Osteoblast (primary cell): Measurements from ENCODE around the gene PTPRN2. TPM values are rescaled to one million over a fixed set of nuclear protein-coding genes. Genes with fewer than 3 reads are reported as not detected.

Experiments used
- DNase-seq: peaks from one replicate; pipeline ENCODE4 v3.0.0; 2011; ENCODE audit warnings: low spot score, mixed read lengths; ENCODE audit not compliant: insufficient read length; ENCODE audit errors: missing footprints
- H2AFZ ChIP-seq: 2 replicates; pipeline ENCODE4 v1.6.0; 2011; ENCODE audit warnings: mild to moderate bottlenecking, low read length
- H3K27ac ChIP-seq: 2 replicates; pipeline ENCODE4 v1.5.1; 2011; ENCODE audit warnings: mild to moderate bottlenecking, low read depth, low read length, moderate library complexity
- H3K27me3 ChIP-seq: 2 replicates; pipeline ENCODE4 v1.6.0; 2012; ENCODE audit warnings: mild to moderate bottlenecking, control low read depth, inconsistent platforms, low read length, moderate library complexity; ENCODE audit not compliant: insufficient read depth
- H3K36me3 ChIP-seq: 2 replicates; pipeline ENCODE4 v1.5.1; 2011; ENCODE audit warnings: mild to moderate bottlenecking, low read length, control low read depth, moderate library complexity; ENCODE audit not compliant: insufficient read depth
- H3K4me1 ChIP-seq: 2 replicates; pipeline ENCODE4 v1.5.1; 2011; ENCODE audit warnings: mild to moderate bottlenecking, low read length, control low read depth, moderate library complexity; ENCODE audit not compliant: insufficient read depth
- H3K4me2 ChIP-seq: 2 replicates; pipeline ENCODE4 v1.6.0; 2011; ENCODE audit warnings: mild to moderate bottlenecking, low read length; ENCODE audit not compliant: insufficient read depth
- H3K4me3 ChIP-seq: fragments of 200-600 bp; sonication (generic); 3 replicates; pipeline ENCODE4 v1.5.1; 2012; ENCODE audit warnings: mild to moderate bottlenecking, low read length, inconsistent platforms; ENCODE audit not compliant: insufficient read depth
- H3K79me2 ChIP-seq: 2 replicates; pipeline ENCODE4 v1.6.0; 2012; ENCODE audit warnings: mild to moderate bottlenecking, low read length, control low read depth, inconsistent platforms; ENCODE audit not compliant: insufficient read depth
- H3K9me3 ChIP-seq: 2 replicates; pipeline ENCODE4 v1.5.1; 2011; ENCODE audit warnings: low read depth, low read length, control low read depth
- H4K20me1 ChIP-seq: 2 replicates; pipeline ENCODE4 v1.6.0; 2012; ENCODE audit warnings: mild to moderate bottlenecking, low read length, control low read depth; ENCODE audit not compliant: insufficient read depth
- total RNA-seq: library from RNA; depleted of rRNA; stranded (reverse); fragments of >200 nt; gene quantifications from 2 replicates; pipeline ENCODE4 v1.2.3, GENCODE V29; 2012
- TF ChIP-seq, protein P1 (sequence below): IDR thresholded peaks from 2 replicates; pipeline ENCODE4 v1.5.1; 2011; ENCODE audit warnings: mild to moderate bottlenecking, low read depth, low read length, moderate library complexity; ENCODE audit errors: extremely low read depth

PTPRN2 gene
- total RNA-seq, 1 donor: 0.36 TPM

DNA sequence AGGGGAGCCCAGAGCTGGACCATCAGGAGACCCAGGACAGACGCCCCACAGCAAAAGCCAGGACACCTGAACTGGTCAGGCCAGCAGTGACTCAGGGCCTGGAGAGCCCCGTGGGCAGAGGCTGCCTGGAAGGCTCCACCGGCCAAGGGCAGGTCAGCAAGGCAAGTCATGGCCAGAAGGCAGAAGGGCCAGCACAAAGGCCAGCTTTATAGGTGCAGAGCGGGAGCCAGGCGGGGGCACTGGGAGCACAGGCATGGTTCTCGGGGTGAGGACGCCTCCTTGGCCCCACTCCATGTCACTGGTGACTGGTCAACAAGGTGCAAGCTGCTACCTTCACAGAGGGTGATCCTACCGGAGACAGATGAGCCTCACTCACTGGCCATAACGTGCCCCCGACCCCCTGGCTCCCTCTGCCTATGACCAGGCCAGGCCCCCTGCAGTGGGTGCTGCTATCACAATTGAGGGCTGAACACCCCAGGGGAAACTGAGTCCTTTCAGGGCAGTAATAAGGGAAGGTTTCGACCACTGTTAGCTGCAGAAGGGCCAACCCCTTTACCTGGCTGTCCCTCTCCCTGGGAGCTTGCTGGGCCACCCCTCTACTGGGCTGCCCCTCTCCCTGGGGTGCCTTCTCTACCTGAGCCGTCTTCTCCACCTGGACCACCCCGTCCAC is 317.4 kb downstream of the PTPRN2 start:
- Histone ChIP-seq H3K4me3 (no peak overlapping the region), H3K27ac (no peak overlapping the region), H3K27me3 (no peaks in the 10 kb centered on the region), H3K36me3 (no peaks in the 10 kb centered on the region), H3K4me2 (no peak overlapping the region), H3K4me1 (no peaks in the 10 kb centered on the region), H4K20me1 (no peaks in the 10 kb centered on the region), H3K9me3 (no peaks in the 10 kb centered on the region), H2AFZ (no peak overlapping the region), H3K79me2 (no peaks in the 10 kb centered on the region)
- peak; percentile 67 for DNase-seq
- TF ChIP-seq, protein P1, sequence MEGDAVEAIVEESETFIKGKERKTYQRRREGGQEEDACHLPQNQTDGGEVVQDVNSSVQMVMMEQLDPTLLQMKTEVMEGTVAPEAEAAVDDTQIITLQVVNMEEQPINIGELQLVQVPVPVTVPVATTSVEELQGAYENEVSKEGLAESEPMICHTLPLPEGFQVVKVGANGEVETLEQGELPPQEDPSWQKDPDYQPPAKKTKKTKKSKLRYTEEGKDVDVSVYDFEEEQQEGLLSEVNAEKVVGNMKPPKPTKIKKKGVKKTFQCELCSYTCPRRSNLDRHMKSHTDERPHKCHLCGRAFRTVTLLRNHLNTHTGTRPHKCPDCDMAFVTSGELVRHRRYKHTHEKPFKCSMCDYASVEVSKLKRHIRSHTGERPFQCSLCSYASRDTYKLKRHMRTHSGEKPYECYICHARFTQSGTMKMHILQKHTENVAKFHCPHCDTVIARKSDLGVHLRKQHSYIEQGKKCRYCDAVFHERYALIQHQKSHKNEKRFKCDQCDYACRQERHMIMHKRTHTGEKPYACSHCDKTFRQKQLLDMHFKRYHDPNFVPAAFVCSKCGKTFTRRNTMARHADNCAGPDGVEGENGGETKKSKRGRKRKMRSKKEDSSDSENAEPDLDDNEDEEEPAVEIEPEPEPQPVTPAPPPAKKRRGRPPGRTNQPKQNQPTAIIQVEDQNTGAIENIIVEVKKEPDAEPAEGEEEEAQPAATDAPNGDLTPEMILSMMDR: no peak

- Histone ChIP-seq H3K27ac (no peak overlapping the region), H3K36me3 (no peaks in the 10 kb centered on the region), H3K9me3 (no peaks in the 10 kb centered on the region), H4K20me1 (no peaks in the 10 kb centered on the region), H3K4me2 (no peak overlapping the region), H3K27me3 (no peaks in the 10 kb centered on the region), H3K79me2 (no peaks in the 10 kb centered on the region), H3K4me3 (no peak overlapping the region), H3K4me1 (no peaks in the 10 kb centered on the region), H2AFZ (no peak overlapping the region)
- TF ChIP-seq, protein P1: no peak
- peak; percentile 71 for DNase-seq
Measured at GRCh38 chr7:158268816-158269535, 318.6 kb downstream of the PTPRN2 start.

DNA sequence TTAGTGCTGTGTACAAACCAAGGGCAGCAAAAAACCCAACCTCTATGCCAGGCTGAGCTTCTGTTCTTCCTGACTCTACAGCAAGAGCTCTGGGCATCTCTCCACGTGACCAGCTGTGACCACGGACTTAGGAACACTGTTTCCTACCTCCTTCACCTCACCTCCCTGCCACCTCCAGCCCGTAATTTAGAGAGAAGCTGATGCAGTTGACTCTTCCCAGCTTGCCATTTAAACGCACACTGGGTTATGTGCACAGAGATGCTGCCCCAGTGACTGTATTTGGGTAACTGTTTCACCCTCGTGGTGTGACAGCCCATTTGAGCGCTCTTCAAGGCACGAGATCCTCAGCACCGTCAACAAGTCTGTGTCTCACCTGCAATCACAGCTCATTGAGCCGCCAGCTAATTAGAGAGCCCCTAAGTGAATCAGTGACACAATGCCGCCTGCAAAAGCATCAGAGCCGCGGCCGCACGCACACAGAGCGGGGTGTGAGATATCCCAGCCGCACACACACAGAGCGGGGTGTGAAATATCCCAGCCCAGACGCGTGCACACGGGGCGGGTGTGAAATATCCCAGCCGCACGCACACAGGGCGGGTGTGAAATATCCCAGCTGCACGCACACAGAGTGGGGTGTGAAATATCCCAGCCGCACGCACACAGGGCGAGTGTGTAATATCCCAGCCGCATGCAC is 319.7 kb downstream of the PTPRN2 start:
- Histone ChIP-seq H3K4me1 (no peaks in the 10 kb centered on the region), H3K36me3 (no peaks in the 10 kb centered on the region), H3K9me3 (no peaks in the 10 kb centered on the region), H3K4me3 (no peak overlapping the region), H3K27me3 (no peaks in the 10 kb centered on the region), H2AFZ (no peak overlapping the region), H3K4me2 (no peak overlapping the region), H3K79me2 (no peaks in the 10 kb centered on the region), H3K27ac (no peak overlapping the region), H4K20me1 (no peaks in the 10 kb centered on the region)
- TF ChIP-seq, protein P1: no peak
- peak; percentile 39 for DNase-seq
